Colonic mucosa (tissue), 4 donors: Measurements from ENCODE around the gene MGARP. TPM values are rescaled to one million over a fixed set of nuclear protein-coding genes. Genes with fewer than 3 reads are reported as not detected.

Experiments used
- DNase-seq: peaks from one replicate; pipeline ENCODE4 v3.0.0-alpha.2; 2020
- H3K27ac ChIP-seq: fragments of 200-600 bp; one replicate; pipeline ENCODE4 v1.8.0; 2021
- H3K27me3 ChIP-seq: fragments of 200-600 bp; one replicate; pipeline ENCODE4 v1.8.0; 2021
- H3K36me3 ChIP-seq: fragments of 200-600 bp; one replicate; pipeline ENCODE4 v1.8.0; 2021
- H3K4me1 ChIP-seq: fragments of 200-600 bp; one replicate; pipeline ENCODE4 v1.8.0; 2021; ENCODE audit warnings: mild to moderate bottlenecking
- H3K4me3 ChIP-seq: fragments of 200-600 bp; one replicate; pipeline ENCODE4 v1.8.0; 2021
- H3K9ac ChIP-seq, 2 donors: one replicate each; pipeline ENCODE4 v1.7.0; 2013; ENCODE audit warnings: control low read depth in 2 of 2, low read depth in 2 of 2, low read length in 2 of 2
- H3K9me3 ChIP-seq: fragments of 200-600 bp; one replicate; pipeline ENCODE4 v1.8.0; 2021
- CTCF ChIP-seq: fragments of 200-600 bp; IDR thresholded peaks from one replicate; pipeline ENCODE4 v1.8.0; 2022; ENCODE audit warnings: antibody characterized with exemption, mild to moderate bottlenecking
- intact Hi-C: fragments of 100-400 bp; cut with DNase I; formaldehyde crosslinking; loops from one replicate; pipeline ENCODE4 v1.14.1; 2022
- total RNA-seq, 2 donors: library from RNA; stranded (reverse); fragmentation: NEBNext Ultra II Directional in 1 of 2; extraction: Animal tissue kit (Norgen Biotek cat#: 25700) in 1 of 2; gene quantifications; one replicate each; pipeline ENCODE4 v1.2.1, GENCODE V29; 2021
- donor health status: healthy.
- donor health status: DM: no; HTN: no; CAD: no.
- donor health status: DM: no; HTN: no; CAD: no.

The MGARP gene
- total RNA-seq, 2 donors from 2014 or later, result 0.32 TPM; not detected in 1

DNA sequence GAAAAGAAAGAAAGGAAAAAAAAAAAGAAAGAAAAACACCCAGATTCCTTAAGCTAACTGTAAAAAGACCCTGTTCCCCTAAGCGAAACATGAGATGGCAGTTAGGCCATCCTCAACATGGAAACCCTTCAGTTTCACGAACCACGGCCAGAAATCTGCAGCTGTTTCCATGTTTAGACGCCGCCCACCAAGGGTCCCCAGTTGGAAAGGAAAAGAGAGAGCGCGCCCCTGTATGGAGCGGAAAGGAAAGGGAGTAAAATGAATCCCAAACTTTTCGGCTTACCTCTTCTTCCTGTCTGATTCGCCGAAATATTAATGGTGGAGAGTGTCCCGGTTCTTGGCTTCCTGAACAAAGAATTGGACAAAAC lies 38.3 kb downstream of the MGARP start:
- TF ChIP-seq CTCF, result no peak
- Histone ChIP-seq H3K36me3 (no peaks in the 10 kb centered on the region), H3K9ac (no peak overlapping the region), H3K4me3 (no peak overlapping the region), H3K9me3 (no peaks in the 10 kb centered on the region), H3K4me1 (no peaks in the 10 kb centered on the region), H3K27ac (no peak overlapping the region), H3K27me3 (no peaks in the 10 kb centered on the region)
- DNase-seq, result no peak
- intact Hi-C loops, result no loop called here

GRCh38 chr4:139241086-139241783 lies 38.8 kb downstream of the MGARP start:
- H3K9ac ChIP-seq, result no peak overlapping the region
- H3K27me3 ChIP-seq, result no peaks in the 10 kb centered on the region
- no peak for TF ChIP-seq CTCF
- no peaks in the 10 kb centered on the region for H3K9me3 ChIP-seq
- H3K36me3 ChIP-seq, result no peaks in the 10 kb centered on the region
- H3K4me3 ChIP-seq, result no peak overlapping the region
- DNase-seq, result no peak
- H3K27ac ChIP-seq, result no peak overlapping the region
- H3K4me1 ChIP-seq, result no peaks in the 10 kb centered on the region
- intact Hi-C loops, result no loop called here

GRCh38 chr4:139239127-139239772 lies 40.8 kb downstream of the MGARP start:
- intact Hi-C loops, result no loop called here
- Histone ChIP-seq H3K27me3 (no peaks in the 10 kb centered on the region), H3K4me1 (no peaks in the 10 kb centered on the region), H3K27ac (no peak overlapping the region), H3K4me3 (no peak overlapping the region), H3K9ac (no peak overlapping the region), H3K36me3 (no peaks in the 10 kb centered on the region), H3K9me3 (no peaks in the 10 kb centered on the region)
- DNase-seq, result no peak
- TF ChIP-seq CTCF, result no peak

DNA sequence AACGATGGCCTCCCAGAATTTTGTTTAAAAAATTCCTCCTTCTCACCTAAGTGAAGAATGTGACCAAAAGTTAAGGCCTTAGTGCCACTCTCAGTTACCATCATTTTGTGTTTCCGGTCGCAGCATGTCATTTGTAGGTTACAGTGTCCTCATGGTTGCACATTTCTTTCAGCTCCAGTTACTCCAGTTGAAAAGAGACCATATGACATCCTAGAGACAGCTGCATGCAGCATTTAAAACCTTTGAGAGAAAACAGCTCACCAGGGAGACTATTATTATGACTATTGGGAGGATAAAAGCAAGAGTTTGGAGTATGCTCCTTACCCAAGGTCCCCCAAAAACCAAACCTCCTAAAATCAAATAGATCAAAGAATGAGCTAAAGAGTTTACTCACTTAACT lies 45.8 kb downstream of the MGARP start:
- no peak overlapping the region for H3K27ac ChIP-seq
- TF ChIP-seq CTCF, result no peak
- DNase-seq, result no peak
- intact Hi-C loops, result no loop called here
- no peaks in the 10 kb centered on the region for H3K36me3 ChIP-seq
- no peak overlapping the region for H3K9ac ChIP-seq
- no peaks in the 10 kb centered on the region for H3K4me1 ChIP-seq
- no peaks in the 10 kb centered on the region for H3K27me3 ChIP-seq
- H3K9me3 ChIP-seq, result no peaks in the 10 kb centered on the region
- no peak overlapping the region for H3K4me3 ChIP-seq

- Histone ChIP-seq H3K36me3 (no peaks in the 10 kb centered on the region), H3K4me3 (no peak overlapping the region), H3K9me3 (no peaks in the 10 kb centered on the region), H3K4me1 (no peaks in the 10 kb centered on the region), H3K9ac (no peak overlapping the region), H3K27me3 (no peaks in the 10 kb centered on the region), H3K27ac (no peak overlapping the region)
- DNase-seq, result peak; percentile 29
- TF ChIP-seq CTCF, result peak; percentile 77
- intact Hi-C loops, result loop anchor here (5.0 kb wide), 1 partner anchor 68 kb away; no protein-coding TSS in a partner anchor
Measured at GRCh38 chr4:139229534-139230039, 50.4 kb downstream of the MGARP start.
